ENCODE data around the gene ERBB2. TPM values are rescaled to one million over a fixed set of nuclear protein-coding genes. Genes with fewer than 3 reads are reported as not detected.

ERBB2 gene
- total and polyA plus RNA-seq, 2 of the 4 experiments (the other 2 are of a cell fraction) = 28.7 to 33.3 TPM

GRCh38 chr17:39745335-39746144, 45.7 kb downstream of the ERBB2 start:
- no peak overlapping the region for H4K91ac ChIP-seq (ENCODE audit: insufficient read depth, low read depth, low read length)
- no peak overlapping the region for H2AK5ac ChIP-seq (ENCODE audit: low read depth, low read length)
- no peak overlapping the region for H3K23ac ChIP-seq (ENCODE audit: low read depth, low read length)
- no peaks in the 10 kb centered on the region for H4K20me1 ChIP-seq (ENCODE audit: insufficient read depth, low read length)
- H4K5ac ChIP-seq (ENCODE audit: low read depth, low read length) = no peak overlapping the region
- ATAC-seq (ENCODE audit: low read depth) = no peak
- no peak for DNase-seq
- no peak overlapping the region for H3K4me2 ChIP-seq (ENCODE audit: low read depth, low read length)
- CTCF ChIA-PET = no interaction called here
- no peak overlapping the region for H2BK20ac ChIP-seq (ENCODE audit: low read depth, low read length)
- H3K9me3 ChIP-seq (ENCODE audit: control insufficient read depth, insufficient read depth, low read length) = no peaks in the 10 kb centered on the region
- POLR2A ChIA-PET (ENCODE audit: unreplicated experiment) = no interaction called here
- H4K8ac ChIP-seq (ENCODE audit: low read depth in 2 of 2, low read length in 2 of 2) = no peak overlapping the region
- no peak overlapping the region for H2BK5ac ChIP-seq (ENCODE audit: low read depth, low read length, poor library complexity, severe bottlenecking)
- no peak overlapping the region for H3K9ac ChIP-seq (ENCODE audit: low read depth, low read length)
- no peak overlapping the region for H2BK120ac ChIP-seq (ENCODE audit: low read depth, low read length)
- no peak overlapping the region for H2BK15ac ChIP-seq (ENCODE audit: low read depth, low read length)
- WGBS, 2 experiments (ENCODE audit: extremely low coverage in 2 of 2, insufficient read length in 1 of 2) = 86% methylated on average over 3 of the region's 23 CpGs; no CpG with 5 or more reads in 1 of the 2 experiments
- H3K4ac ChIP-seq (ENCODE audit: low read depth, low read length) = no peak overlapping the region
- intact Hi-C loops (cut with micrococcal nuclease) (no loop called here), in situ Hi-C loops (cut with MboI; ENCODE audit: low sequenced_read_pairs) (no loop called here), dilution Hi-C loops (cut with HindIII; ENCODE audit: low sequenced_read_pairs, unreplicated experiment) (no loop called here)
- no TSS peak for BruUV-seq (replicated peaks)
- H3K36me3 ChIP-seq (ENCODE audit: control insufficient read depth, insufficient read depth, low read length) = no peaks in the 10 kb centered on the region
- H3K4me3 ChIP-seq (ENCODE audit: insufficient read depth, low read depth, low read length) = no peak overlapping the region
- no peak overlapping the region for H2AK9ac ChIP-seq (replicated peaks; ENCODE audit: low read depth, low read length, poor library complexity)
- no peak overlapping the region for H3K18ac ChIP-seq (ENCODE audit: low read depth, low read length)
- peaks cover 33% of the 10 kb centered on the region for H3K27me3 ChIP-seq (ENCODE audit: control insufficient read depth, insufficient read depth, low read length)
- no peaks in the 10 kb centered on the region for H3K79me1 ChIP-seq (ENCODE audit: low read depth in 1 of 2, low read length in 2 of 2)
- no peak overlapping the region for H3K14ac ChIP-seq (replicated peaks; ENCODE audit: low read depth, low read length)
- no peak overlapping the region for H3K27ac ChIP-seq (ENCODE audit: insufficient read depth, low read length)
- peaks cover 7% of the 10 kb centered on the region; the same call in 1 of the 2 replicates for H3K4me1 ChIP-seq (ENCODE audit: control insufficient read depth, insufficient read depth, low read length)
- H2AFZ ChIP-seq (replicated peaks; ENCODE audit: low read length, poor library complexity) = no peak overlapping the region
- TF ChIP-seq CTCF (conservative IDR thresholded peaks at IDR 0.05; ENCODE audit: low read depth, low read length) (no peak), ELK1 (IDR thresholded peaks at IDR 0.05; ENCODE audit: borderline replicate concordance, low read depth, low read length) (no peak)
- no peak overlapping the region for H3K56ac ChIP-seq (ENCODE audit: extremely low read depth, insufficient read depth, low read length)
- 0 out of 2 replicates have a peak, but pooled peaks cover 6% of the 10 kb centered on the region for H3K9me1 ChIP-seq (ENCODE audit: insufficient read depth, low read length)

Measured in IMR-90 (cell line).